GM23338 (cell line): ENCODE data around the gene FOXN1. TPM values are rescaled to one million over a fixed set of nuclear protein-coding genes. Genes with fewer than 3 reads are reported as not detected.

Experiments used
- ATAC-seq: fragments of 200-7000 bp; cut with Tn5 transposase; 3 replicates; pipeline ENCODE4 v1.9.1; 2020
- DNase-seq: peaks from one replicate; pipeline ENCODE4 v3.0.0-alpha.2; 2015; ENCODE audit warnings: low spot score
- H2AFZ ChIP-seq: fragments of 200-600 bp; sonication (generic); 2 replicates; pipeline ENCODE4 v1.8.0; 2016; ENCODE audit warnings: antibody characterized with exemption, mild to moderate bottlenecking, moderate library complexity
- H3F3A ChIP-seq: fragments of 200-600 bp; sonication (generic); replicated peaks from 2 replicates; pipeline ENCODE4 v1.8.0; 2017; ENCODE audit warnings: antibody characterized with exemption, mixed run types, low read depth
- H3K27ac ChIP-seq: fragments of 200-600 bp; sonication (generic); 2 replicates; pipeline ENCODE4 v1.6.1; 2016; ENCODE audit warnings: low read depth
- H3K27me3 ChIP-seq: fragments of 200-600 bp; sonication (generic); 2 replicates; pipeline ENCODE4 v1.8.0; 2016; ENCODE audit warnings: mild to moderate bottlenecking, mixed run types, moderate library complexity; ENCODE audit not compliant: insufficient read depth
- H3K36me3 ChIP-seq: fragments of 200-600 bp; sonication (generic); 2 replicates; pipeline ENCODE4 v1.8.0; 2016; ENCODE audit warnings: mild to moderate bottlenecking; ENCODE audit not compliant: insufficient read depth
- H3K4me1 ChIP-seq: fragments of 200-600 bp; sonication (generic); 2 replicates; pipeline ENCODE4 v1.8.0; 2016; ENCODE audit warnings: mild to moderate bottlenecking, moderate library complexity; ENCODE audit not compliant: insufficient read depth
- H3K4me2 ChIP-seq: fragments of 200-600 bp; sonication (generic); 2 replicates; pipeline ENCODE4 v1.7.1; 2017; ENCODE audit warnings: mixed run types
- H3K4me3 ChIP-seq: fragments of 200-600 bp; sonication (generic); 2 replicates; pipeline ENCODE4 v1.6.1; 2016; ENCODE audit warnings: mixed run types
- H3K79me2 ChIP-seq: fragments of 200-600 bp; sonication (generic); replicated peaks from 2 replicates; pipeline ENCODE4 v1.8.0; 2017; ENCODE audit warnings: mild to moderate bottlenecking; ENCODE audit not compliant: insufficient read depth
- H3K9me2 ChIP-seq: fragments of 200-600 bp; sonication (generic); 2 replicates; pipeline ENCODE4 v1.8.0; 2017; ENCODE audit not compliant: insufficient read depth
- H4K20me1 ChIP-seq: fragments of 200-600 bp; sonication (generic); replicated peaks from 2 replicates; pipeline ENCODE4 v1.8.0; 2017; ENCODE audit warnings: mild to moderate bottlenecking; ENCODE audit not compliant: insufficient read depth
- H3K27ac Mint-ChIP-seq: 2 replicates; pipeline ENCODE4 v1.8.0; 2020; ENCODE audit warnings: inconsistent platforms, mild to moderate bottlenecking, moderate library complexity, mixed read lengths
- H3K27me3 Mint-ChIP-seq: 3 replicates; pipeline ENCODE4 v1.8.0; 2022; ENCODE audit warnings: low read depth, mild to moderate bottlenecking, moderate library complexity, mixed read lengths, inconsistent platforms; ENCODE audit not compliant: insufficient read depth, poor library complexity
- H3K36me3 Mint-ChIP-seq: 3 replicates; pipeline ENCODE4 v1.8.0; 2021; ENCODE audit warnings: low read depth, mild to moderate bottlenecking, inconsistent platforms, moderate library complexity, mixed read lengths
- H3K4me1 Mint-ChIP-seq: 3 replicates; pipeline ENCODE4 v1.8.0; 2020; ENCODE audit warnings: mild to moderate bottlenecking, inconsistent platforms, mixed read lengths
- H3K4me3 Mint-ChIP-seq: 3 replicates; pipeline ENCODE4 v1.8.0; 2021; ENCODE audit warnings: moderate library complexity, mild to moderate bottlenecking, inconsistent platforms, mixed read lengths
- H3K9me3 Mint-ChIP-seq: 3 replicates; pipeline ENCODE4 v1.8.0; 2020; ENCODE audit warnings: moderate library complexity, mild to moderate bottlenecking, inconsistent platforms, mixed read lengths
- CREB1 ChIP-seq: fragments of 250-450 bp; sonication (Bioruptor Pico); IDR thresholded peaks from 2 replicates; pipeline ENCODE4 v1.5.0; 2020; ENCODE audit warnings: low read depth, mild to moderate bottlenecking, moderate library complexity
- ETS1 ChIP-seq: IDR thresholded peaks from 2 replicates; pipeline ENCODE4 v1.6.1; 2016; ENCODE audit warnings: antibody characterized with exemption
- EZH2 ChIP-seq: fragments of 200-600 bp; sonication (generic); IDR thresholded peaks from one replicate; pipeline ENCODE4 v1.8.0; 2017; ENCODE audit warnings: antibody characterized with exemption, mild to moderate bottlenecking, low read depth; ENCODE audit not compliant: unreplicated experiment
- EZH2phosphoT487 ChIP-seq: fragments of 200-600 bp; sonication (generic); IDR thresholded peaks from one replicate; pipeline ENCODE4 v1.8.1; 2018; ENCODE audit warnings: antibody characterized with exemption; ENCODE audit not compliant: unreplicated experiment
- JUNB ChIP-seq: IDR thresholded peaks from one replicate; pipeline ENCODE4 v1.6.1; 2016; ENCODE audit warnings: antibody characterized with exemption; ENCODE audit not compliant: unreplicated experiment
- NANOG ChIP-seq: IDR thresholded peaks from 2 replicates; pipeline ENCODE4 v1.6.1; 2016; ENCODE audit warnings: antibody characterized with exemption, borderline replicate concordance
- POLR2AphosphoS5 ChIP-seq: IDR thresholded peaks from 2 replicates; pipeline ENCODE4 v1.6.1; 2016; ENCODE audit warnings: antibody characterized with exemption, low read depth
- REST ChIP-seq: IDR thresholded peaks from one replicate; pipeline ENCODE4 v1.6.1; 2018; ENCODE audit warnings: antibody characterized with exemption; ENCODE audit not compliant: unreplicated experiment
- STAT1 ChIP-seq: IDR thresholded peaks from one replicate; pipeline ENCODE4 v1.6.1; 2016; ENCODE audit warnings: antibody characterized with exemption; ENCODE audit not compliant: unreplicated experiment
- ZNF114 ChIP-seq: fragments of 250-450 bp; sonication (Bioruptor Pico); IDR thresholded peaks from 2 replicates; pipeline ENCODE4 v1.5.0; 2020; ENCODE audit warnings: mild to moderate bottlenecking, moderate library complexity
- ZNF331 ChIP-seq: fragments of 250-450 bp; sonication (Bioruptor Pico); IDR thresholded peaks from 2 replicates; pipeline ENCODE4 v1.5.0; 2020; ENCODE audit warnings: low read depth, mild to moderate bottlenecking, moderate library complexity
- ZNF462 ChIP-seq: fragments of 250-450 bp; sonication (Bioruptor Pico); IDR thresholded peaks from 2 replicates; pipeline ENCODE4 v1.5.0; 2020; ENCODE audit warnings: mild to moderate bottlenecking, moderate library complexity
- polyA plus RNA-seq: library from polyadenylated mRNA; unstranded; fragments of >200 nt; fragmentation: Nextera tagmentation; extraction: Ambion mirVana; gene quantifications from 2 replicates; pipeline ENCODE4 v1.2.1, GENCODE V29; 2016
- total RNA-seq: library from RNA; depleted of rRNA; stranded (reverse); fragments of >200 nt; shearing (Covaris generic); gene quantifications from 2 replicates; pipeline ENCODE4 v1.2.3, GENCODE V29; 2014
- TF ChIP-seq, protein P1 (sequence below), 2 experiments: fragments of 200-600 bp in 1 of 2; sonication (generic) in 1 of 2; conservative IDR thresholded peaks; 2 replicates each; pipeline versions ENCODE4 v1.5.1 to v1.6.1; 2016 to 2017; ENCODE audit warnings: antibody characterized with exemption in 2 of 2, low read depth in 2 of 2, mild to moderate bottlenecking in 2 of 2, moderate library complexity in 1 of 2

The FOXN1 gene
- total and polyA plus RNA-seq, 2 experiments from 2014 or later = not detected

DNA sequence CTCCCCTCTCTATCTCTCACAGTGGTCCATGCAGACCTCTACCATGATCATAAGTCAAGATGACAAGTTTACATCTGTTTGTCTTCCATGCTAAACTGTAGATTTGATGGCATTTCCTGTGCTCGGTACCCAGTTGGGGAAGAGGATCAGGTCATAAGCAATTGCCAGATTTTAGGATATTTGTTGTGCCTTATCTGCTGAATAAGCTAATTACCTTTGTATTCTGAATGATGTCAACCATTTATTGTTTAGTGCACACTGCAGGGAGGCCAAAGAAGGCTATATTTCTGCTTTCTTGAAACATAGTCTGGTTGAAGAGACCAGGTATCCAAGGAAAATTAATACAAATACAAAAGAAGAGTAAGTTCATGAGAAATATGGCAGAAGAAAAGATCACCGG lies 76.4 kb downstream of the FOXN1 start:
- Histone ChIP-seq H3F3A (peaks cover 10% of the 10 kb centered on the region), H3K36me3 (peaks cover 82% of the 10 kb centered on the region), H3K79me2 (no peaks in the 10 kb centered on the region), H3K27me3 (no peaks in the 10 kb centered on the region), H4K20me1 (peaks cover 14% of the 10 kb centered on the region; the same call in 1 of the 2 replicates), H3K27ac (no peak overlapping the region), H3K9me2 (no peaks in the 10 kb centered on the region), H3K4me1 (peaks cover 2% of the 10 kb centered on the region; the same call in 1 of the 2 replicates), H2AFZ (no peak overlapping the region), H3K4me2 (no peak overlapping the region), H3K4me3 (no peak overlapping the region)
- ATAC-seq (no peak), DNase-seq (no peak)
- Mint-ChIP-seq H3K27me3 (peaks cover 4% of the 10 kb centered on the region), H3K4me1 (peaks cover 1% of the 10 kb centered on the region), H3K27ac (no peak overlapping the region), H3K9me3 (no peaks in the 10 kb centered on the region), H3K36me3 (peaks cover 33% of the 10 kb centered on the region), H3K4me3 (no peak overlapping the region)
- TF ChIP-seq EZH2 (no peak), POLR2AphosphoS5 (no peak), EZH2phosphoT487 (no peak), STAT1 (no peak), REST (no peak), ZNF114 (no peak), NANOG (no peak), JUNB (no peak), ZNF462 (CRISPR knock-in tag) (no peak), ETS1 (no peak), CREB1 (CRISPR knock-in tag) (no peak), ZNF331 (no peak)
- TF ChIP-seq, protein P1, sequence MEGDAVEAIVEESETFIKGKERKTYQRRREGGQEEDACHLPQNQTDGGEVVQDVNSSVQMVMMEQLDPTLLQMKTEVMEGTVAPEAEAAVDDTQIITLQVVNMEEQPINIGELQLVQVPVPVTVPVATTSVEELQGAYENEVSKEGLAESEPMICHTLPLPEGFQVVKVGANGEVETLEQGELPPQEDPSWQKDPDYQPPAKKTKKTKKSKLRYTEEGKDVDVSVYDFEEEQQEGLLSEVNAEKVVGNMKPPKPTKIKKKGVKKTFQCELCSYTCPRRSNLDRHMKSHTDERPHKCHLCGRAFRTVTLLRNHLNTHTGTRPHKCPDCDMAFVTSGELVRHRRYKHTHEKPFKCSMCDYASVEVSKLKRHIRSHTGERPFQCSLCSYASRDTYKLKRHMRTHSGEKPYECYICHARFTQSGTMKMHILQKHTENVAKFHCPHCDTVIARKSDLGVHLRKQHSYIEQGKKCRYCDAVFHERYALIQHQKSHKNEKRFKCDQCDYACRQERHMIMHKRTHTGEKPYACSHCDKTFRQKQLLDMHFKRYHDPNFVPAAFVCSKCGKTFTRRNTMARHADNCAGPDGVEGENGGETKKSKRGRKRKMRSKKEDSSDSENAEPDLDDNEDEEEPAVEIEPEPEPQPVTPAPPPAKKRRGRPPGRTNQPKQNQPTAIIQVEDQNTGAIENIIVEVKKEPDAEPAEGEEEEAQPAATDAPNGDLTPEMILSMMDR (conservative IDR thresholded peaks at IDR 0.05; ENCODE audit: low read depth in 2 of 2) = no peak
